ENCODE data around the gene FKBP15. TPM values are rescaled to one million over a fixed set of nuclear protein-coding genes. Genes with fewer than 3 reads are reported as not detected.
A peak's percentile ranks its signal among the peaks of the same experiment; 100 is the strongest.

The FKBP15 gene
- total RNA-seq, 2 donors from 2014 or later = 22.5 to 24.4 TPM

GRCh38 chr9:113228130-113228665 is 7.1 kb upstream of the FKBP15 start:
- Histone ChIP-seq H3K4me3 (no peak overlapping the region), H3K9me3 (no peaks in the 10 kb centered on the region), H3K9ac (ENCODE audit: low read depth in 2 of 2, low read length in 2 of 2) (no peak overlapping the region), H3K27ac (no peak overlapping the region), H3K4me1 (no peaks in the 10 kb centered on the region), H3K27me3 (no peaks in the 10 kb centered on the region), H3K36me3 (no peaks in the 10 kb centered on the region)
- intact Hi-C loops (cut with DNase I) = no loop called here
- no peak for DNase-seq
- TF ChIP-seq CTCF (IDR thresholded peaks at IDR 0.05) = no peak

- H3K27ac ChIP-seq = no peak overlapping the region
- H3K9ac ChIP-seq (ENCODE audit: low read depth in 2 of 2, low read length in 2 of 2) = no peak overlapping the region
Measured at GRCh38 chr9:113227436-113227835, 6.4 kb upstream of the FKBP15 start.

GRCh38 chr9:113223963-113224362 is 2.9 kb upstream of the FKBP15 start:
- no peak overlapping the region for H3K9ac ChIP-seq (ENCODE audit: low read depth in 2 of 2, low read length in 2 of 2)
- no peak overlapping the region for H3K4me3 ChIP-seq
- H3K36me3 ChIP-seq = no peaks in the 10 kb centered on the region
- H3K27ac ChIP-seq = no peak overlapping the region
- H3K9me3 ChIP-seq = no peaks in the 10 kb centered on the region
- intact Hi-C loops (cut with DNase I) = no loop called here
- H3K4me1 ChIP-seq = peaks cover 10% of the 10 kb centered on the region
- no peaks in the 10 kb centered on the region for H3K27me3 ChIP-seq
- DNase-seq = no peak
- no peak for TF ChIP-seq CTCF (IDR thresholded peaks at IDR 0.05)

More at GRCh38 chr9:113227436-113227835, 6.4 kb upstream of the FKBP15 start:
- no peak overlapping the region for H3K4me3 ChIP-seq
- intact Hi-C loops (cut with DNase I) = no loop called here
- no peaks in the 10 kb centered on the region for H3K36me3 ChIP-seq
- no peaks in the 10 kb centered on the region for H3K4me1 ChIP-seq
- no peaks in the 10 kb centered on the region for H3K27me3 ChIP-seq
- TF ChIP-seq CTCF (IDR thresholded peaks at IDR 0.05) = no peak
- DNase-seq = no peak
- no peaks in the 10 kb centered on the region for H3K9me3 ChIP-seq

- Histone ChIP-seq H3K9ac (ENCODE audit: low read depth in 2 of 2, low read length in 2 of 2) (peak overlapping the region; percentile 78 to 93), H3K4me3 (peak overlapping the region; percentile 85), H3K36me3 (no peaks in the 10 kb centered on the region), H3K9me3 (no peaks in the 10 kb centered on the region), H3K27ac (peak overlapping the region; percentile 76), H3K27me3 (no peaks in the 10 kb centered on the region), H3K4me1 (peaks cover 10% of the 10 kb centered on the region)
- no peak for TF ChIP-seq CTCF (IDR thresholded peaks at IDR 0.05)
- intact Hi-C loops (cut with DNase I) = no loop called here
- DNase-seq = peak; percentile 48
Measured at GRCh38 chr9:113222482-113222841, 1.4 kb upstream of the FKBP15 start.

GRCh38 chr9:113221800-113222481 is 864 bp upstream of the FKBP15 start:
- Histone ChIP-seq H3K27me3 (no peaks in the 10 kb centered on the region), H3K4me3 (peak overlapping the region; percentile 85), H3K9me3 (no peaks in the 10 kb centered on the region), H3K9ac (ENCODE audit: low read depth in 2 of 2, low read length in 2 of 2) (peak overlapping the region; percentile 78 to 93), H3K36me3 (no peaks in the 10 kb centered on the region), H3K4me1 (peaks cover 10% of the 10 kb centered on the region), H3K27ac (peak overlapping the region; percentile 76)
- intact Hi-C loops (cut with DNase I) = no loop called here
- DNase-seq = no peak
- TF ChIP-seq CTCF (IDR thresholded peaks at IDR 0.05) = no peak
